Fibroblast of upper back skin (primary cell): ENCODE data around the gene TBC1D5.
"Not testable (repeated sequence)": the region's sequence is repeated elsewhere in the genome, so short reads cannot be mapped to it uniquely, and the experiment has no call there.

ENCODE experiments used
- DNase-seq: peaks from one replicate; pipeline ENCODE4 v3.0.0-alpha.2; 2013

Gene TBC1D5

DNA sequence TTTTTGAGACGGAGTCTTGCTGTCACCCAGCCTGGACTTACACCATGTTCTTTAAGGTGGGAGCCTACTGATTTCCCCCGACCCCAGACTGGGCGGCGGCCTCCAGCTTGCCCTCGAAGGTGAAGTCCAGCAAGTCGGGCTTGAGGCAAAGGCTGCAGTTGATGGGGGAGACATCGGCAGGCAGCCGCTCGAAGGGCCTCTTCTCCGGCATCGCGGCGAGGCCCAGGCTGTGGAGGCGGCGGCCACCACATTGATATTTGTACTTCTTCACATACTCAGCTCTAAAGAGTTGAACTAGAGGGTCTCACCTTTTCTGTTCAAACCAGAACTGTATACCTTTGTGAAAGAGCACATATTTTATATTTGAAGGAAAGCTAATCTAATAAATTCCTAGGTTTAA is 36.4 kb downstream of the TBC1D5 start:
- not testable (repeated sequence) for DNase-seq

DNA sequence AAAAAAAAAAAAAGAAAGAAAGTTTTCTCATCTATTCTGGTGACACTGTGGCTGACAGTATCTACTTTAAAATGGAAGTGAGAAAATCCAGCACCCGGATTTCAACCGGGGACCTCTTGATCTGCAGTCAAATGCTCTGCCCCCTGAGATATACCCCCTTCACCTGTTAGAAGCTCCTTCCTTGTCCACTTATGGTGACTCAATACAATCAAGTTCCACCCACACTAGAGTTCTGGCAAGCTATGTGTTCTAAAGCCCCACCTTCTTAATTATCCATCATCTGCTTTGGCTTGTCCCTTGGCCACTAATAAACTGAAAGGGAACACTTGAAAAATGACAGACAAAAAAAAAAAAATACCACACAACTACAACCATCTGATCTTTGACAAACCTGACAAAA is 42.6 kb downstream of the TBC1D5 start:
- not testable (repeated sequence) for DNase-seq

- not testable (repeated sequence) for DNase-seq
Observed at GRCh38 chr3:17695665-17696064, 46.8 kb downstream of the TBC1D5 start.

GRCh38 chr3:17693670-17693999 is 48.8 kb downstream of the TBC1D5 start:
- not testable (repeated sequence) for DNase-seq

GRCh38 chr3:17692846-17693669 is 49.4 kb downstream of the TBC1D5 start:
- DNase-seq = not testable (repeated sequence)

GRCh38 chr3:17687566-17687965 is 54.9 kb downstream of the TBC1D5 start:
- DNase-seq = no peak

- peak; percentile 16 for DNase-seq
Observed at GRCh38 chr3:17686613-17687012, 55.8 kb downstream of the TBC1D5 start.

DNA sequence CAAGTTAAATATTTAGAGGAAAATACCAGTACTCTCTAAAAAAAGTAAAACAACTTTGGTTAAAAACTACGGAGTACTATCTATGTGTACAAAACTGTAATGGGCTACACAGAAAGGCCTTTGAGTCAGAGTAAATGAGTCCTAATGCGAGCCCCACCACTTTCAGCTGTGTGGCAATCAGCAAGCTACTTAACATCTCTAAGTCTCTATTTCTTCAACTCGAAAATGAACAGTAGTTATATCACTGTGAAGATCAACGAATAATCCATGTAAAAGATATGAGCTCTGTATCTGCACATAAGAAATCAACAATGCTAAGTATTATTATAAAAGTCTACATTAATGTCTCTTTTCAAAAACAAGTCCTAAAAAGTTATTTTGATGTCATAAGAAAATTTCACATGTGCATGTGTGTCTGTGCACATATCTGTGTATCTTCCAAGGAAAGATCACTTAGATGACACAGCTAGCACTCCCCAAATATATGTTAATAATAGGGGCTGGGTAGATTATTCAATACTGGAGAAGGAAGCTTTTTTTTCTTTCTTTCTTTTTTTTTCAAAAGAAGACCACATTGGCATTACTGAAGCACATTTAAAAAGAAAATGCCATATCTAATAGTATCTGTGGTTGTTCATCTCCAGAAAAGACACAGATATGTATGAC is 58.8 kb downstream of the TBC1D5 start:
- DNase-seq = no peak

DNA sequence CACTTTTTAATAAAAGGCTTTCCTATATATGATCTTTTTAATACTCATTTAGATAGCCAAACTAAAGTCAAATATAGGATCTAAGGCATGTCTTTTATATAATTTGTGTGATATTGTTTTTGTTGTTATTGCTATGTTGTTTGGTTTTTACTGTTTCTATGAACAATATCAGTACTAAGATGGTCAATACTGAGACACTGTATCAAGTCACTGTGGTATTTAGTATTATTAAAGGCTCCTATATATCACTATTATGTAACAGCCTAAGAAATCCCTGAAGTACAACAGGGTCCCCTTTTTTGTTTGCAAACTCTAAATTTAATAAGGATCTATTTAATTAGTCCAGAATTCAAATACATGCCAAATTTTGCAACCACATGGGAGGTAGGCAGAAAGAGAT is 61.9 kb downstream of the TBC1D5 start:
- no peak for DNase-seq

GRCh38 chr3:17678116-17678741 is 64.2 kb downstream of the TBC1D5 start:
- DNase-seq = peak; percentile 57

- no peak for DNase-seq
Observed at GRCh38 chr3:17674082-17674686, 68.2 kb downstream of the TBC1D5 start.

GRCh38 chr3:17672506-17672905 is 69.9 kb downstream of the TBC1D5 start:
- DNase-seq = no peak

DNA sequence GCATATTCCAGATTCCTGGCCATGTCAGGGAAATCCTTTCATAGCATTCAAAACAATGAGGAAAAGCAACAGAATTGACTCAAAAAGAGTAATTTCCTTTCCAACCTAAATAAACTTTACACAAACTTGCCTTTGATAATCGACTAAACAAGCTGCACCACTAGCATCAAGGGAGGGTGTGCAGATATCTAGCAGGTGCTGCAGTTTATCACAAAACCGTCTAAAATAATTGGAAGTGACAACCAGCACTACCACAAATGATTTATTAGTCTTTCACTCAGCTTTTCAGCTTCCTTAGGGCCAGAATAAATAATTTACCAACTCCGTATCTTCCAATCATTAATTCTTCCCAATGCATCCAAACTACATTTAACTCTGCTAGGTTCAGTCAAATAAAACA is 71.7 kb downstream of the TBC1D5 start:
- DNase-seq = no peak

- DNase-seq = no peak
Observed at GRCh38 chr3:17664923-17665322, 77.5 kb downstream of the TBC1D5 start.

- no peak for DNase-seq
Observed at GRCh38 chr3:17656264-17656663, 86.2 kb downstream of the TBC1D5 start.

DNA sequence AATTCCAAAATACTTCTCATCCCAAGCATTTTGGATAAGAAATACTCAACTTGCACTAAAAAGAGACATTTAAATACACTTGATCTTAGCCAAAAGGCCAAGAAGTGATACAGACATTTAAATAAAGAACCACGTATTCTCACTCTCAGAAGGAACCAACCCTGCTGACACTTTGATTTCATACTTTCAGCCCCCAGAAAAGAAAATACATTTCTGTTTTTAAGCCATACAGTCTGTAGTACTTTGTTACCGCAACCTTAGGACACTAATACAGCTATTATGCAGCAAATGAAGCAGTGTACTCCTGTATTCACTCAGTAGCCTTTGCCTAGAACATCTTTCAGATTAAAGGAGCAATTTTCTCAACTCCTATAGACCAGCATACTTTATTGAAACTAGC is 86.7 kb downstream of the TBC1D5 start:
- DNase-seq = no peak

GRCh38 chr3:17649748-17650147 is 92.7 kb downstream of the TBC1D5 start:
- not testable (repeated sequence) for DNase-seq

DNA sequence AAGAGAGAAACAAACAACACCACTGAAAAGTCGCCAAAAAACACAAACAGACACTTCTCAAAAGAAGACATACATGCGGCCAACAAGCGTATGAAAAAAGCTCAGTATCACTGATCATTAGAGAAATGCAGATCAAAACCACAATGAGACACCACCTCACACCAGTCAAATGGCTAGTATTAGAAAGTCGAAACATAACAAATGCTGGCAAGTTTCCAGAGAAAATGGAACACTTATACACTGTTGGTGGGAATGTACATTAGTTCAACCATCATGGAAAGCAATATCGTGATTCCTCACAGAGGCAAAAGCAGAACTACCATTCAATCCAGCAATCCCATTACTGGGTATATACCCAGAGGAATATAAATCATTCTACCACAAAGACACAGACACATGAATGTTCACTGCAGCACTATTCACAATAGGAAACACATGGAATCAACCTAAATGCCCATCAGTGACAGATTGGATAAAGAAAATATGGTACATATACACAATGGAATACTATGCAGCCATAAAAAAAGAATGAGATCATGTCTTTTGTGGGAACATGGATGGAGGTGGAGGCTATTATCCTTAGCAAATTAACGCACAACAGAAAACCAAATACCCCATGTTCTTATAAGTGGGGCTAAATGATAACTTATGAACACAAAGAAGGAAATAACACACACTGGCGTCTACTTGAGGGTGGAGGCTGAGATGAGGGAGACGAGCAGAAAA is 93.6 kb downstream of the TBC1D5 start:
- not testable (repeated sequence) for DNase-seq

GRCh38 chr3:17645074-17645698 is 97.2 kb downstream of the TBC1D5 start:
- peak; percentile 70 for DNase-seq

- peak; percentile 89 for DNase-seq
Observed at GRCh38 chr3:17643691-17644090, 98.7 kb downstream of the TBC1D5 start.

DNA sequence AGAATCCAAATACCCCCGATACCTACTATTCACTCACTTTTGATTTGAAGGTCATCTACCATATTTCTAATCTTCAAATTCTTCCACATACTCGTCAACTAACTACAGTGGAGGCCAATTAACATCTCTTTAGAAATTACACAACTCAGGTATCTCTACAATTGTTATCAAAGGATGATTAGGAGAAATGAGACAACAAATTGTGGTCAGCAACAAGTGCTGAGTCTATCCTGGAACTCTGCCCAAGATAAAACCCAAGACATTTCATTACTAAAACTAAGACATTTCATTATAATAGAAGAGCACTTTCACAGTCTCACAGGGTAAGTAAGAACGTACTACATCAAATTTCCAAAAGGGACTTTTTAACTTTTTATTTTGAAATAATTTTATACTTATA is 100.0 kb downstream of the TBC1D5 start:
- DNase-seq = no peak

GRCh38 chr3:17640466-17640865 is 102.0 kb downstream of the TBC1D5 start:
- peak; percentile 17 for DNase-seq
